ENCODE data around the gene CPT1A.
"Not testable (repeated sequence)": the region's sequence is repeated elsewhere in the genome, so short reads cannot be mapped to it uniquely, and the experiment has no call there.

Gene CPT1A

DNA sequence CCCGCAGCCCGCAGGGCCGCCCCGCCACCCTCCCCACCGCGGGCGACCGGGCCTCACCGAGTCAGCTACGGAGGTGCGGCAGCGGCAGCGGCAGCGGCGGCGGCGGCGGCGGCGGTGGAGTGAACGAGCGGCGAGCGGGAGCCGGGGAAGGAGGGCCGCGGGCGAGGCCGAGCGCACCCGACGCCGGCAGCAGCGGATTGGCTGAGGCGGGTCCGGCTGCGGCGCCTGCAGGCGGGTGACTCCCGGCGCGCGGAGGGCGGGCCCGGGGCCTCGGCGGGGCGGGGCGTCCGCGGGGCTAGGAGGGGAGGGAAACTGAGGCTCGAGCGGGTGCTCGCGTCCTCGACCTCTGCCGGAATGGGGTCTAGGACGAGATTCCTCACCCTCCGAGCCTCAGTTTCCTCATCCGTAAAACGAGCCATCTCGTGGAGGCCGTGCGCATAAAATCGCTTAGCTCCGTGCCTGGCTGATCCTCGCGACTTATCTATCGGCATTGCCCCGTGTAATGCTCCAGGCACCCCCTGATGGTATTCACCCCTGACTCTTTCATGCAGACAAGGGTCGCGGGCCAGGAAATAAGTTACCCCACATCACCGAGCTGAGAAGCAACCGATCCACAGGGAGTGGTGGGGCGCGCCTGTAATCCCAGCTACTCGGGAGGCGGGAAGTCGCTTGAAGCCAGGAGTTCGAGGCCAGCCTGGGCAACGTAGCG, at the start of gene CPT1A:
TSS of gene CPT1A (minus strand) at position 199 of the 709 bp plus-strand sequence. CDS start 26,442 bp downstream, outside the sequence.
- peak in 1 of 2 experiments; percentile 58 for DNase-seq

- no peak for DNase-seq
Measured at GRCh38 chr11:68890490-68891231, 48.9 kb upstream of the CPT1A start.

- DNase-seq, result no peak
Measured at GRCh38 chr11:68889948-68890446, 48.3 kb upstream of the CPT1A start.

DNA sequence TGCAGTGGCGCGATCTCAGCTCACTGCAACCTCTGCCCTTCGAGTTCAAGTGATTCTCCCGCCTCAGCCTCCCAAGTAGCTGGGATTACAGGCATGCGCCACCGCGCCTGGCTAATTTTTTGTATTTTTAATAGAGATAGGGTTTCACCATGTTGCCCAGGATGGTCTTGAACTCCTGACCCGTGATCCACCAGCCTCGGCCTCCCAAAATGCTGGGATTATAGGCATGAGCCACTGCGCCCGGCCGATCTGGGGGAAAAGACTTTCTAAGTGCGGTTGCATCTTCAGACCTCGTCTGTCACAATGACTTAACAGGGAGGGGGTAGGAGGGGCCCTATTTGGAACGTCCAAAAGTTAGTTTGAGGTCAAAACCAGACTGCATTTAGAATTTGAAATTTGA, 43.1 kb upstream of the CPT1A start:
- DNase-seq, result not testable (repeated sequence)

DNA sequence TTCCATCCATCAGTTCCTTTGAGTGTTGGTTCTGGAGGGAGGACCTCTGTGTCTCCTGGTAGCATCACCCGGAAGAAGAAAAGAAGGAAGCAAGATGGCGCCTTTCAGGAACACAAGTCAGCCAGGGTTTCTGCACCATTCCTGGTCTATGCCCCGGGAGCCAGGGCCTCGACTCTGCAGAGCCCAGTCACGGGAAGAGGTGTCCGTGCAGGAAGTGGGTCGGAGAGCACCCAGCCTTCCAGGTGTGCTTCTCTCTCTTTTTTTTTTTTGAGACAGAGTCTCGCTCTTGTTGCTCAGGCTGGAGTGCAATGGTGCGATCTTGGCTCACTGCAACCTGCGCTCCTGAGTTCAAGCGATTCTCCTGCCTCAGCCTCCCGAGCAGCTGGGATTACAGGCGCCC, 40.7 kb upstream of the CPT1A start:
- DNase-seq, result no peak

DNA sequence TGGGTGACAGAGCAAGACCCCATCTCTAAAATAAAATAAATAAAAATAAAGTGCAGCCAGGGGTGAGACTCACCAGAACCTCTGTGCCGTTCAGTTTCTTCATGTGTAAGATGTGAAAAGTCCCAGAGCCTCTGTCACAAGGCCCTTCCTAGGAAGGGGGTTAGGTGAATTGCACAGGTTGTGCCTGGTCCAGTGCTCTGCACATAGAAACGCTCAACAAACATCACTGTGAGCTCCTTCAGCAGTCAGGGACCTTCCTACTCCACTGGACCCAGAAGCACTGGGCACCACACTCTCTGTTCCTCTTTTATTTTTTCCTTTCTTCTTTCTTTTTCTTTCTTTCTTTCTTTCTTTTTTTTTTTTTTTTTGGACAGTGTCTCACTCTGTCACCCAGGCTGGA, 39.6 kb upstream of the CPT1A start:
- DNase-seq, result no peak

DNA sequence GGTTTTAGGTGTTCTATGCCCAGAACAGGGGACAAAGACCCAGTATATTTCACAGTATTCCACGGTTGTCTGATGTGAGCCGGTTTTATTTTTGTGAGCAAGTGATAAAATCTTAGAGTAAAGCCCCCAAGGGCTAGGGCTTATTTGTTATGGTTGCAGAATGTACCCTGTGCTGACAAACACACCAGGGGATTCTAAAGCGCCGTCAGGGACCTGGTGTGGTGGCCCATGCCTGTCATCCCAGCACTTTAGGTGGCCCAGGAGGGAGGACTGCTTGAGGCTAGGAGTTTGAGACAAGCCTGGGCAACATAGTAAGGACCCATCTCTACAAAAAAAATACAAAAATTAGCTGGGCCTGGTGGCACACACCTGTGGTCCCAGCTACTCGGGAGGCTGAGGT, 39.1 kb upstream of the CPT1A start:
- no peak for DNase-seq

DNA sequence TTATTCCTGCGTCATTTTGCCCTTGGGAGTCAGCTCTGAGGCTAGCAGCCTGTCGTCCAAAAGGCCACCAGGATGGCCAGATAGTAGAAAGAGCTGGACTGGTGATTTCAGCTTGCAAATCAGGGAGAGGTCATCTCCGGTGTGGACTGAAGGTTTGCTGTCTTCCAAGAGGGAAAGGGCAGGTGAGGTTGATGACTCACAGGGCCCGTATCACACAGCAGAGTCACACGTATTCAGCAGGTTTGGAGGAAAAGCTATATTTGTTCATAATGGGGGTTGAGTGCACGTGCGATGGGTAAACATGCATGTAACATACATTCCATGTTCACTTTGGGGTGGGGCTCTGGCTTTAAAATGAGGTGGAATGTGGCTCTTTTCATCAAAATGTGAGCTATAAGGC, 36.3 kb upstream of the CPT1A start:
- DNase-seq, result no peak

DNA sequence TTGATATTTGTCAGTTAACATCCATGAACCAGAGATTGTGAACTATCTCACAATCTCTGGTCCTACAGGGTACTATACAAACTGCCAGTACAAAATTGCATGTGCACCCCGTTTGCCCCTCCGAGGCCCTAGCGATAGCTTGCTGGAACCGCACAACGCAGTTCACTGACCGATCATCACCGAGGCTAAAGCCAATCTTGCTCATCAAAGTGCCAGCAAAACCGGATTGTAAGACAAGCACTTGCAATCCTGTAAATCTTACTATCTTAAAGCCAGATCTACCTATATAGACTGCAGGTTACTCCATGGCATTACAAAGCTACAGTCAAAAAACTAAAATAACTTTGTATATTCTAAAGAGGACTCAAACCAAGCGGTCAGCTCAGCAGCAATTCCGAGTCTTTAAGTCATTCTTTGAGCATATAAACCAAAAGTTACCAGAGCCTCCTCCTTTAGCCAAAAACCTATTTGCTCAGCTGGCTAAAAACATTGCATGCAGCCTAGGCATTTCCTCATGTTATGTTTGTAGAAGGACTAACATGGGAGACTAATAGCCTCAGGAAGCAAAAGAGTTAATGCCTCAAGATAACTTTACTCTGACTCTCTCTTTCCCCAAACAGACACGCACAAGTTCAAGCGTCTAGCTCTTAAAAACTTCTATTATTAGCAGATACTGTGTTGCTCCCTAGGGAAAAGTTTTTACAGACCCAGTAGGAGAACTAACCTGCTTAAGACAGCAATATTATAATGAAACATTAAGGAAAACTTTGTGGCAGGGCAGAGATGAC, 30.7 kb upstream of the CPT1A start:
- DNase-seq, result no peak

- no peak for DNase-seq
Measured at GRCh38 chr11:68870470-68870869, 28.8 kb upstream of the CPT1A start.

GRCh38 chr11:68868221-68868835, 26.6 kb upstream of the CPT1A start:
- no peak for DNase-seq

DNA sequence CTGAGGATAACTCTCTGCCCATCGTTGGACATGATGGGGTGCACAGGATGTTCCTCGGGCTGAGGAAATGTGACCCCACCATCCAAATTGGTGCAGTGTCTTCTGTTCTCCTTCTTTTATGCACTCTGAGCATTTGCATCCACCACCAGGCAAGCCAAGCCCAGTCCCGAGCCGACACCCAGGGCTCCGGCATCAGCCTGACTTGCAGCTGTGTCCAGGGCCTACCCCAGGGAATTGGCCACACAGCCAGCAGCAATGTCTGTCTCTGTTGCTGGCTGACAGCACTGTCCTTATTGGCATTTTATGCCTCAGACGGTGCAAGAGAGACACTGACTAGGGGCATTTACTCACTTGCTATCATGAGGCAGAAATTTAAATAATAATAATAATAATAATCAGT, 25.4 kb upstream of the CPT1A start:
- no peak for DNase-seq

DNA sequence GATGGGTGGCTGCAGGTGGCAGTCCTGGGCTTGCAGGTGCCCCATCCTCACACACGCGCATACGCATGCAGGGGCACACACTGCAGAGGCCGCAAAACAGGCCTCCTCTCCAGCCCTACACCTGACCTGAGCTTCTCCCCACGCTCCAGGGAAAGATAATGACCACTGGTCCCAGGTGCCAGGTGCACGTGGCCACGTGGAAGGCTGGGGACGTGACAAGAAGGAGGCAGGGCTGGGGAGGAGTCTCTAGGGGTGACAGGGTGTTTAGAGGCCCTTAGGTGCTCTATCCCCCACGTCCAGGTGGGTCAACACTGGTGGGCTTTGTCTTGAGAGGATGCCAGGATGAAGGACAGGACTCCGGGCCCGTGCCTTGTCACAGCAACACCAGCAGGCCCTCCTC, 23.5 kb upstream of the CPT1A start:
- no peak for DNase-seq

DNA sequence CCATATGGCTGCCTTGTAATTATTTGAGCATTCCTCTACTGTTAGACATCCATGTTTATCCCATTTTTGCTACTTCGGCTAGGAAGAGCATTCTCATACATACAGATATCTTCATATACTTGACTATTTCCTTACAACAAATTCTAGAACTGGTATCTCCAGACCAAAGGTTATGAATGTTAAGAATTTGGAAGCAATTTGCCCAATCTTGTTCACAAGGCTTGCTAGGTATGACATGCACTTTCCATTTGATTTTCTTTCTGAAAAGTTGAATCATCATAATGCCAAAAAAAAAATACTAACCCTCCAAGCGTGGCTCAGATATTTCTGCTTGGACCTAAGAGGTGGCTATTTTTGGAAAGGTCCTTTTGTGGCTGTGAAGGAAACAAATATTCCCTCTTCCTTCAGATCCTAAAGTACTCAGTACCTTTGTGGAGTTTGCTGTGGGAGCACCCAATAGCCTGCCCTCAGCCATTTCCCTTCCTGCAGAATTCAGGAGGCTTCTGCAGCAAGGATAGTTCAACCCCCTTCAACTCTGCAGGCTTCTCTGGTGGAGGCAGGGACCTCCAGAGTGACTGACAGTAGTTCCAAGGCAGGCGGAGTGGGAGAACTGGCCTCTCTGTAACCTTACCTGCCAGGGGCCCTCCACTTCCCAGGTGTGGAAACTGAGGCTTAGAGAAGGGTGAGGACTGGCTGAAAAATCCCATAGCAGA, 22.0 kb upstream of the CPT1A start:
- DNase-seq, result no peak

DNA sequence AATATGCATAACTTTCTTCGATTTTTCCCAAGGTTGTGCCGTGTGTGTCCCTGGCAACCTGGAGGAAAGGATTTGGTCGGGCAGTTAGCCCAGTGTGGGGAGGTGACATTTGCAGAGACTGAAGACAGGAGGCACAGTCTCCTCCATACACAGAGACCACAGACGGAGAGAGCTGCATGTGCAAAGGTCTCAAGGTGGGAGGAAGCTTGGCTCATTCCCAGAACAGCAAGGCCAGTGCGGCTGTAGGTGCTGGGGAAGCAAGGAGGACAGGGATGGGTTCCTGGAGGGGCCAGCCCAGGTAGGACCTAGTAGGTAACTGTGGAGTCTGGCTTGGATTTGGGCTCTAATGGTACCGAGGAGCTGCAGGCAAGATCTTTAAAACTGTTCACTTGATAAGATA, 20.7 kb upstream of the CPT1A start:
- DNase-seq, result no peak

GRCh38 chr11:68859123-68859522, 17.4 kb upstream of the CPT1A start:
- DNase-seq, result no peak

DNA sequence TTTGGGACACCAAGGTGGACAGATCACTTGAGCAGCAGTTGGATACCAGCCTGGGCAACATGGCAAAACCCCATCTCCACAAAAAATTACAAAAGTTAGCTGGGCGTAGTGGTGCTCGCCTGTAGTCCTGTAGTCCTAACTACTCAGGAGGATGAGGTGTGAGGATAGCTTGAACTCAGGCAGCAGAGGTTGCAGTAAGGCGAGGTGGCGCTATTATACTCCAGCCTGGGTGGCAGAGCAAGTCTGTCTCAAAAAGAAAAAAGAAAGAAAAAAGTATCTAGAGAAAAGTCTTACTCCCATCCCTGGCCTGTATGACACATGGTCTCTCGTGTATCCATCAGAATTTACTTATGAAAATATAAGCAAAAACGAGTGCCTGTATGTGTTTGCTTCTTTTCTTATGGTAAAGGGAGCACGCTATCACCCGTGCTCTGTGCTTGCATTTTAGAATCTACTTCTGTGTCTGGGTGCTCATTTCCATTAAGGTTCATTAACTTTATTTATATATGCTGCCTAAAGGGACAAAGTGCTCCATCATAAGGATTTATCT, 15.4 kb upstream of the CPT1A start:
- no peak for DNase-seq

- not testable (repeated sequence) for DNase-seq
Measured at GRCh38 chr11:68856425-68857030, 14.8 kb upstream of the CPT1A start.

DNA sequence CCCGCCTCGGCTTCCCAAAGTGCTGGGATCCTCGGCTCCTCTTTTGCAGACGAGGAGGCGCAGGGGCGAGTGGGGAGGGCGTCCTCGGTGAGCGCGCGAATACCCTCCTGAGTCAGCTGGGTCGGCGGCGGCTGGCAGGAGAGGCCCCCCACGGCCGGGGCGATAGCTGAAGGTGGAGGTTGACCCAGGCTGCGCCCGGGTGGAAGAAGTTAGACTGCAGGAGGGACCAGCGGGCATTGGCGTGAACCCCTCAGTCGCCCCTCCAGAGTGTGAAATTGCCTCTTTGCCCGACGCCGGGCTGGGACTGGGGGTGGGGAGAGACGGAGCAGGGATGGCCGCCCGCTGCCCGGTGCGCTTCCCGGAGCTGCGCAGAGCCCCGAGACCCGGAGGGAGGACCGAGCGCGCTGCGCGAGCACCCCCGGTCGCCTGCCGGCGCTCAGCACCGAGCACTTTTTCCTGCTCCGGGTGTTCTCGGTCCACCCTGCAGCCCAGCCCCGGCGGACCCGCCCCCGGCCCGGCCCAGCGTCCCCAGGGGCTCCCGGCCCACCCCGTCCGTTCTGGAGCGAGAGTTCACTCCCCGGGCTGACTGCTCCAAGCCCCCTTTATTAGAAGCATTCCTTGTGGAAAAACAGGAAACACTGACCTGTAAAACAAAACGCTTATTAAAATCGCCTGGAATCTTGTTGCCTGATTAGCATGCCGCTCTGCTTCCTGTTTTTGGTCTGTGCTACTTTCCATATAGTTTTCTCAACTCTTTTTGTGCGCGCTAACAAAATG, 13.7 kb upstream of the CPT1A start:
- DNase-seq, result no peak

GRCh38 chr11:68854273-68854958, 12.7 kb upstream of the CPT1A start:
- DNase-seq, result no peak

All from SW 1271 (cell line).